Muscle of leg (tissue), 11 donors: ENCODE measurements around the gene TSPAN18. TPM values are rescaled to one million over a fixed set of nuclear protein-coding genes. Genes with fewer than 3 reads are reported as not detected.

ENCODE experiments used
- DNase-seq: peaks from one replicate; pipeline ENCODE4 v3.0.0; 2013
- H3K27ac ChIP-seq: one replicate; pipeline ENCODE4 v1.5.1; 2013; ENCODE audit warnings: mild to moderate bottlenecking, low read length, control low read depth
- H3K27me3 ChIP-seq: one replicate; pipeline ENCODE4 v1.6.1; 2013; ENCODE audit warnings: low read length; ENCODE audit not compliant: control insufficient read depth, insufficient read depth
- H3K36me3 ChIP-seq: one replicate; pipeline ENCODE4 v1.6.1; 2013; ENCODE audit warnings: low read length; ENCODE audit not compliant: control insufficient read depth, insufficient read depth
- H3K4me1 ChIP-seq: one replicate; pipeline ENCODE4 v1.6.1; 2013; ENCODE audit warnings: low read length; ENCODE audit not compliant: control insufficient read depth, insufficient read depth
- H3K4me3 ChIP-seq: one replicate; pipeline ENCODE4 v1.5.1; 2013; ENCODE audit warnings: low read length, control low read depth
- H3K9me3 ChIP-seq: replicated peaks from 2 replicates; pipeline ENCODE4 v1.6.1; 2013; ENCODE audit warnings: low read depth, low read length; ENCODE audit not compliant: control insufficient read depth
- WGBS: methylation state at CpG from one replicate; pipeline ENCODE4 v1.1.5; 2013; ENCODE audit warnings: missing lambda C conversion rate; ENCODE audit not compliant: insufficient coverage; 5-methylcytosine and 5-hydroxymethylcytosine counted together
- polyA plus RNA-seq, 8 donors: library from polyadenylated mRNA; unstranded; fragments of 120-200 nt; gene quantifications; one replicate each; pipeline versions ENCODE4 v1.2.1 to v1.2.3, GENCODE V29; 2013; ENCODE audit warnings: inconsistent platforms in 1 of 8, low replicate concordance in 1 of 8; ENCODE audit not compliant: insufficient read length in 8 of 8, insufficient read depth in 1 of 8
- total RNA-seq: library from RNA; stranded (reverse); fragments of 120-200 nt; gene quantifications from one replicate; pipeline ENCODE4 v1.2.4, GENCODE V29; 2013

TSPAN18 gene
- total and polyA plus RNA-seq, 9 donors: 15.2 to 63.9 (median 44.0) TPM

DNA sequence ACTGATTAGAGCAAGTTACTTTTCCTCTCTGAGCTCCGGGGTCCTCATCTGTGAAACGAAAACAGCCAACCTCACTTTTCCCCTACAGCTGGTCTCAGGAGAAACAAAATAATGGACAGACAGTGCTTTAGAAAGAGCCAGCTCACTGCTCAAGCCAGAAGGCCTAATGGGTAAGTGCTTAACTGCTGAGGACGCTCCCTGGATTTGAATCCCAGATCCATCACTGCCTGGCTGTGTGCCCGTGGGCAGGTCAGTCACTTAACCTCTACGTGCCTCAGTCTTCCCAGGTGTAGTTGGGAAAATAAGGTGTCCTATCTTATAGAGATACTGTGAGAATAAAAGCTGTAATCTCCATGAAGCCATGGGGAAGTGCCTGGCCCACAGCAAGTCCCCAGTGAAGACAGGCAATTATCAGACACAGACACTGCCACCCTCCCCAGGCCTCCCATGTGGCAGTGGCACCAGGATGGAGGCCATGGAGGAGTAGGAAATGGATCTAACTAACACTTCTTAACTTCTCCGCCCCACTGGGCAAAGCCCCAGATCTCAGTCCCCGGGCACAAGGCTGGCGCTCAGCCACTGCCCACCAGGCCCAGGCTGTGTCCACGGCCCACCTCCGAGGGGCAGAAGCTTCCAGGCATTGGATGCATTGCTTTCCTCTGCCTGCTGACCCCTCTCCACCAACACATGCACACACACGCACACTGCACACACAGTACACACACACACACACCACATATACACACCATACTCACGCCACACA is 214.7 kb downstream of the TSPAN18 start:
- Histone ChIP-seq H3K27me3 (no peaks in the 10 kb centered on the region), H3K36me3 (no peaks in the 10 kb centered on the region), H3K9me3 (no peaks in the 10 kb centered on the region), H3K4me3 (no peak overlapping the region), H3K4me1 (peaks cover 83% of the 10 kb centered on the region), H3K27ac (peak overlapping the region; percentile 13)
- DNase-seq: no peak
- 57% methylated on average over 8 of the region's 12 CpGs for WGBS

DNA sequence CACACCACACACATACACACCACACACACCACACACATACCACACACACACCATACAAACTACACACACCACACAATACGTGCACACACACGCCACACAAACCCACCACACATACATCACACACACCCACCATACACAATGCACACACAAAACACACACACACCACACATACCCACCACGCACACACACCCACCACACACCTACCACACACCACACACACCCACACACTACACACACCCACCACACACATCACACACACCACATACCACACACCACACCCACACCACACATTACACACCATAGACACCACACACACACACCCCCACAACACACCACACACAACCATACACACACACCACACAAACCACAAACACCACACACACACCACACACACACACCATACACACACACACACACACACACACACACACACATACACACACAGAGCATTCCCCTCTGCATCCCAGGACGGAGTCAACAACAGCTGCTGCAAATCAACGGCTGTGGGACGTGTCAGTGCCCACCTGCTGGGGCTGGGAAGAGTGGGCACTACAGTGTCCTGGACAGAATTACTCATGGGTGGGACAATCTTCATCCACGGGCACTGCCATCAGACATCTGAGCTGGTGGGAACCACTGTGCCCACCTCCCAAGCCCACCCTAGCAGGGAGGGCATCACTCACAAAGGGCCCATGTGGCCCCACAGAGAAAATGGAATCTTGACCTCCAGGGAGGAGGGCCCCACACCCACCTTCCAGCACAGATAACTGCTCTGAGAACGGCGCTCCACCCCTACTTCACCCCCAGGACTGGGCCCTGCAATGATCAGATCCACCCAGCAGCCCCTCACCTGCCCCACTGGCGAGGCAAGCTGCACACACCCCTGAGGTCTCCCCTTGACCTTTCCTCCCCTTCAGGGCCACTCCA is 215.5 kb downstream of the TSPAN18 start:
- Histone ChIP-seq H3K27me3 (no peaks in the 10 kb centered on the region), H3K9me3 (no peaks in the 10 kb centered on the region), H3K4me1 (peaks cover 88% of the 10 kb centered on the region), H3K4me3 (no peak overlapping the region), H3K27ac (no peak overlapping the region), H3K36me3 (no peaks in the 10 kb centered on the region)
- no peak for DNase-seq
- WGBS: 84% methylated on average over 10 of the region's 10 CpGs

DNA sequence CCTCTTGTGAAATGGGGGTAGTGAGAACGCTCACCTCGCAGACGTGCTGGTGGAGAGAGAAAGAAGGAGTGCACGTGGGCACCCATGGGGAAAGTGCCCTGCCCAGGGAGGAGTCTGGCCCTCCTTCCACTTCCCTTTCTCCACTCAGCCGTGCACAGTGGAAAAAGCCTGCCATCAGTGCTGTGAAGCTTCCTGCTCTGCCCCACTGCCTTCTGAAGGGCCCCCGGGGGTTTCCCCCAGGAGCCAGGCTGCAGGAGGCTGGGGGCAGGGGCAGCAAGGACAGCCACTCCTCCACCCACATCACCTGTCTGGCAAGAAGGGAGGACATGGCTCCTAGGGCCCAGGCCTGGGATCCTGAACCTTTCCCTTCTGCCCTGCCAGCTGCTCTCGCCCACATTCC is 216.4 kb downstream of the TSPAN18 start:
- Histone ChIP-seq H3K36me3 (no peaks in the 10 kb centered on the region), H3K27ac (no peak overlapping the region), H3K27me3 (peaks cover under 1% of the 10 kb centered on the region), H3K9me3 (no peaks in the 10 kb centered on the region), H3K4me1 (peaks cover 93% of the 10 kb centered on the region), H3K4me3 (no peak overlapping the region)
- 73% methylated on average over 1 of the region's 7 CpGs for WGBS
- peak; percentile 60 for DNase-seq

DNA sequence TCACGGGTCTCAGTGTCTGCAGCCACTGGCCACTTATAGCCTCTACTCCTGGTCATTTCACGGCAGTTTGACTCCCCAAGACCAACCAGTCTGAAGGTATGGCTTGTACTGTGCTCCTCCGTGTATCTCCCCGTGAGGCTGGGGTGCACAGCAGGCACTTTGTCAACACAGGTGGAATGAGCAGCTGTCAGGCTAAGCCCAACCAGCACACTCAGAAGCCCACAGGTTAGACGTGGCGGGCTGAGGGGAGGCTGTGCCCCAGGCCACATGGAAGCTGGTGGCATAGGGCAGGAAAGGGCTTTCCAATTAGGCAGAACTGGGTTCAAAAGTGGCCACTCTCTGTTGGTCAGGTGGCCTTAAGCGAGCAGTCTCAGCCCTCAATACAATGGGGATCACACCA is 216.9 kb downstream of the TSPAN18 start:
- no peaks in the 10 kb centered on the region for H3K36me3 ChIP-seq
- 46% methylated on average over 4 of the region's 7 CpGs for WGBS
- no peaks in the 10 kb centered on the region for H3K9me3 ChIP-seq
- H3K27ac ChIP-seq: no peak overlapping the region
- peaks cover 3% of the 10 kb centered on the region for H3K27me3 ChIP-seq
- H3K4me1 ChIP-seq: peaks cover 90% of the 10 kb centered on the region
- no peak overlapping the region for H3K4me3 ChIP-seq
- DNase-seq: no peak

DNA sequence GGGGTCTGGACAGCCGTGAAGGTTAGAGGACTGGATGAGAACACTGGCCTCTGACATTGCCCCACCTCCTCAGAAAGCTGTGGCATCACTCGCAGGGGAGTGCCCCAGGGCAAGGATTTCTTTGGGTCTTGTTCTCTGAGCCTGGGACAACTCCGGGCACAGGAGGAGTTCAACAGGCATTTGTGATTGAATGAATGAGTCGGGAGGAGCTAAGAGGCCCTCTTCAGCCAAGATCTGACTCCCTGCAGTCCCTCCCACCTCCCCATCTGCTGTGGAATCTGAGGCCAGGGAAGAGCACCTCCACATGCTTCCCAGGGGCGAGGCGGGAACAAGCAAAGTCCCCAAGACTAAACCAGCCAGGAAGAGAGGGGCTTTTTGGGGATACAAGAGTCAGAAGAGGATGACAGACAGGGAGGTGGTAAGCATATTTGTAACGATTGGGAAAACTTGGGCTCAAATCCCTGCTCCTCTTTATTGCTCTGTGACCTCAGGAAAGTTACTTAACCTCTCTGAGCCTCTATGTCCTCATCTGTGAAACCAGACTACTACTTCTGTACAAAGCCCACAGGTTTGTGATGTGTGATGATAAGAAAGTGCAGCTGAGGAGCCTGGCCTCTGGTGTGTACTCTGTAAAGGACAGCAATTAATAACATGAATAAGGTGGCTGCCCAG is 217.6 kb downstream of the TSPAN18 start:
- Histone ChIP-seq H3K4me3 (no peak overlapping the region), H3K36me3 (no peaks in the 10 kb centered on the region), H3K27ac (no peak overlapping the region), H3K9me3 (no peaks in the 10 kb centered on the region), H3K4me1 (peaks cover 89% of the 10 kb centered on the region), H3K27me3 (peaks cover 5% of the 10 kb centered on the region)
- no CpG with 5 or more reads among the region's 7 CpGs for WGBS
- DNase-seq: no peak

DNA sequence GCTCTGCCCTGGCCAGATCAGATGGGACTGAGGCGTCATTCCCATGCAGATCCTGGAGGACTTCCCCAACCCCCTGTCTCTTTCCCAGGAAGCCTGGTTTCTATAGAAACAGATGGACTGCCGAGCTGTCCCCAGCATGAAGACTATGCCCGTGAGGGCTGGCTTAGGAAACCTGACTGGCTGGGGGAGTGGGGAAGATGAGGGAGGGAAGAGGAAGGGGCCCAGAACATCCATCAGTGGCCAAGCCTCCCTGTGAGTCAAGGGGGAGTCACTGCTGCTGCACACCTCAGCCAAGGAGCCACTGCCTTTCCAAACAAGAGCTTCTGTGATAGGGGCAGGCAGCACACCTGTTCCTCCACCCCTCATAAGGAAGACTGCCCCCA is 218.1 kb downstream of the TSPAN18 start:
- no peak for DNase-seq
- no peaks in the 10 kb centered on the region for H3K36me3 ChIP-seq
- H3K27me3 ChIP-seq: peaks cover 9% of the 10 kb centered on the region
- no peak overlapping the region for H3K4me3 ChIP-seq
- peaks cover 87% of the 10 kb centered on the region for H3K4me1 ChIP-seq
- H3K9me3 ChIP-seq: no peaks in the 10 kb centered on the region
- H3K27ac ChIP-seq: peak overlapping the region; percentile 51
- WGBS: 20% methylated on average over 2 of the region's 3 CpGs

DNA sequence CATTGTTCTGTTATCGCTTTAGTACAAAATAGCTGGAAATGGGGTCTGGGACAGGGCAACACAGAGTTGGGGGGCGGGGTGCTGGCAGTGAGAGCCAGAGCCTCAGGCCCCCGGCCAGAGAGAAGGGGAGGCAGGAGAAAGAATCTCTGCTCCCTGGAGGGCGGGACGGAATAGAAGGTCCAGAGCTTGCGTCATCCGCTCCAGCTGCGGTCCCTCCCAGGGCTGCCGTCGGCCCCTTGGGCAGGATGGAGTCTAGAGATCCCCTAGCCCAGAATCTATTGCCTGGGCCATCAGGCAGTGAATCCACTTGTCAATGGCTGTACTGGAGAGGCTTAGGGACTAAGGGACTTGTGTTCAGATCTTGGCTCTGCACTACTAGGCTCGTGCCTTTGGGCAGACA is 218.9 kb downstream of the TSPAN18 start:
- Histone ChIP-seq H3K36me3 (no peaks in the 10 kb centered on the region), H3K9me3 (no peaks in the 10 kb centered on the region), H3K27ac (peak overlapping the region; percentile 87), H3K4me1 (peaks cover 80% of the 10 kb centered on the region), H3K27me3 (peaks cover 12% of the 10 kb centered on the region), H3K4me3 (no peak overlapping the region)
- DNase-seq: peak; percentile 85
- WGBS: 22% methylated on average over 10 of the region's 11 CpGs

DNA sequence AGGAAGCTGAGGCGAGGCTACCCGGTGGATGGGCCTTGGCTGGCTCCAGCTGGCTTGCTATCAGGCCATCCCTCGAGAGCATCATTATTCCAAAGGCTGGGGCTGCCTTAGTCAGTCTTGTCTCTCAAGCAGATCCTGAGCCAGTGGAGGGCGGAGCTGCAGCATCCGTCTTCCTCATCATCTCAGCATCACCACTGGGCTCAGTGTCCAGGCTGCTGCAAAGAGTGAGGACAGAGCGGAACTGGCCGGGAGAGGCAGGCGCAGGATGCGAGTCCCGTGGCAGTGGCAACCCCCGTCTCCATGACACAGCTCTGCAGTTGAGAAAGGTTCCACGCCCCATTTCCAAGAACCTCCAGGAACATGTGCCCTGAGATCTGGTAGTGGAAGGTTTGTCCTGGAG is 219.5 kb downstream of the TSPAN18 start:
- no peaks in the 10 kb centered on the region for H3K36me3 ChIP-seq
- peak overlapping the region; percentile 87 for H3K27ac ChIP-seq
- peaks cover 74% of the 10 kb centered on the region for H3K4me1 ChIP-seq
- DNase-seq: peak; percentile 97
- no peaks in the 10 kb centered on the region for H3K9me3 ChIP-seq
- 44% methylated on average over 12 of the region's 12 CpGs for WGBS
- no peak overlapping the region for H3K4me3 ChIP-seq
- peaks cover 12% of the 10 kb centered on the region for H3K27me3 ChIP-seq

DNA sequence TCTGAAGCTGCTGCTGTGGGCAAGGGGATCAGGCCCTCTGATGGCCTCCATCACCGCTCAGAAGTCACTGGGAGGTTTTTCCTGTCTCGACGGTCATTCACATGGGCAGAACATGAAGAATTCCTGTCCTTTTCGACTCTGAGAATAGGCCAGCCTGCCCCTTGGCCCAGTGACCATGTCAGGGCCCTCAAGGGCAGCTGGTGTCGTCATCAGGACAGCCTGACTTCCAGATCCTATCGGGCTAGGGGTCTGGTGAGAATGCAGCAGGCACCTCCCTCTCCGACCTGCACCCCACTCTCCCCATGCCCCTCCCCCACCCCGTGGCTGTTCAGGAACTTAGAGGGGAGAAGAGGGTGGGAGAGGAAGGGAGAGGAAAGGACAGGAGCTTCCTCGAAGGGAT is 220.4 kb downstream of the TSPAN18 start:
- no peaks in the 10 kb centered on the region for H3K9me3 ChIP-seq
- no peak overlapping the region for H3K27ac ChIP-seq
- DNase-seq: peak; percentile 9
- peaks cover 68% of the 10 kb centered on the region for H3K4me1 ChIP-seq
- H3K4me3 ChIP-seq: no peak overlapping the region
- 55% methylated on average over 5 of the region's 9 CpGs for WGBS
- no peaks in the 10 kb centered on the region for H3K36me3 ChIP-seq
- H3K27me3 ChIP-seq: peaks cover 12% of the 10 kb centered on the region

DNA sequence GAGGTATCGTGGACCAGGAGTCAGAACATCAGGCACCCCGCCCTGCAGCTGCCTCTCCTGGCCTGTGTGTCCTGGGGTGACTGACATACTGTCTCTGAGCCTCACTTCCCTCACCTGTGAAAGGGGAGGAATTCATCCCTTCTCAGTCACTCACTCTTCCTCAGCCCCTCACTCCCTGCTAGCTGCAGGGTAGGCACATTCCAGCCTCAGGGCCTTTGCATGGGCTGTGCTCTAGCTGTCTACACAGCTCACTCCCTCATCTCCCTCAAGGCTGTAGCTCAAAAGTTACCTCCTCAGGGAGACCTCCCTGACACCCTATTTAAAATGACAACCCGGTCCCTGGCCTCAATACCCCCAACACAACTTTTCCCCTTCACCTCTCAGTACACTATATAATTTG is 221.4 kb downstream of the TSPAN18 start:
- Histone ChIP-seq H3K4me3 (no peak overlapping the region), H3K27ac (no peak overlapping the region), H3K36me3 (no peaks in the 10 kb centered on the region), H3K9me3 (no peaks in the 10 kb centered on the region), H3K27me3 (peaks cover 15% of the 10 kb centered on the region), H3K4me1 (peaks cover 57% of the 10 kb centered on the region)
- no CpG with 5 or more reads among the region's 3 CpGs for WGBS
- no peak for DNase-seq
